Loucy (cell line): ENCODE measurements around the gene TRIM15.

ENCODE experiments used
- H2AFZ ChIP-seq: fragments of 200-600 bp; sonication (generic); 2 replicates; pipeline ENCODE4 v1.6.0; 2016; ENCODE audit warnings: antibody characterized with exemption, mild to moderate bottlenecking, low read length, moderate library complexity
- H3F3A ChIP-seq: fragments of 200-600 bp; 2 replicates; pipeline ENCODE4 v1.6.0; 2016; ENCODE audit warnings: antibody characterized with exemption, low read depth, mild to moderate bottlenecking
- H3K27me3 ChIP-seq: fragments of 200-600 bp; sonication (generic); 2 replicates; pipeline ENCODE4 v1.6.1; 2014; ENCODE audit warnings: low read length, mild to moderate bottlenecking; ENCODE audit not compliant: insufficient read depth, poor library complexity, severe bottlenecking
- H3K36me3 ChIP-seq: fragments of 200-600 bp; sonication (generic); 2 replicates; pipeline ENCODE4 v1.6.1; 2016; ENCODE audit warnings: low read length; ENCODE audit not compliant: insufficient read depth
- H3K4me1 ChIP-seq: fragments of 200-600 bp; sonication (generic); 2 replicates; pipeline ENCODE4 v1.5.1; 2014; ENCODE audit warnings: low read length, mild to moderate bottlenecking; ENCODE audit not compliant: insufficient read depth, poor library complexity, severe bottlenecking
- H3K4me2 ChIP-seq: fragments of 200-600 bp; sonication (generic); 2 replicates; pipeline ENCODE4 v1.6.0; 2014; ENCODE audit warnings: antibody characterized with exemption, low read length, low read depth, mild to moderate bottlenecking; ENCODE audit not compliant: poor library complexity, severe bottlenecking
- H3K4me3 ChIP-seq: fragments of 200-600 bp; sonication (generic); 2 replicates; pipeline ENCODE4 v1.5.1; 2014; ENCODE audit warnings: low read length, mild to moderate bottlenecking, mixed read lengths; ENCODE audit not compliant: poor library complexity, severe bottlenecking
- H3K79me2 ChIP-seq: fragments of 200-600 bp; sonication (generic); 2 replicates; pipeline ENCODE4 v1.6.1; 2014; ENCODE audit warnings: low read length; ENCODE audit not compliant: insufficient read depth
- H3K9ac ChIP-seq: fragments of 200-600 bp; sonication (generic); 2 replicates; pipeline ENCODE4 v1.6.0; 2014; ENCODE audit warnings: mild to moderate bottlenecking, low read depth, low read length, moderate library complexity; ENCODE audit not compliant: poor library complexity, severe bottlenecking
- H3K9me2 ChIP-seq: fragments of 200-600 bp; sonication (generic); replicated peaks from 2 replicates; pipeline ENCODE4 v1.6.1; 2016; ENCODE audit warnings: low read depth, low read length, mixed read lengths
- H3K9me3 ChIP-seq: fragments of 200-600 bp; sonication (generic); 2 replicates; pipeline ENCODE4 v1.6.1; 2014; ENCODE audit warnings: mild to moderate bottlenecking, antibody characterized with exemption, low read length, low read depth; ENCODE audit not compliant: insufficient read depth
- H4K20me1 ChIP-seq: fragments of 200-600 bp; sonication (generic); 2 replicates; pipeline ENCODE4 v1.6.0; 2014; ENCODE audit warnings: antibody characterized with exemption, low read length, mild to moderate bottlenecking; ENCODE audit not compliant: insufficient read depth, poor library complexity, severe bottlenecking
- CTCF ChIP-seq: fragments of 200-600 bp; sonication (generic); conservative IDR thresholded peaks from 2 replicates; pipeline ENCODE4 v1.5.1; 2014; ENCODE audit warnings: mild to moderate bottlenecking, antibody characterized with exemption, low read length
- EZH2phosphoT487 ChIP-seq: fragments of 200-600 bp; IDR thresholded peaks from 2 replicates; pipeline ENCODE4 v1.6.1; 2018; ENCODE audit warnings: antibody characterized with exemption, mild to moderate bottlenecking, moderate library complexity, borderline replicate concordance

The TRIM15 gene

GRCh38 chr6:30129265-30130178 is 33.8 kb upstream of the TRIM15 start:
- H3K27me3 ChIP-seq = no peaks in the 10 kb centered on the region
- H4K20me1 ChIP-seq = no peaks in the 10 kb centered on the region
- no peaks in the 10 kb centered on the region for H3K9me3 ChIP-seq
- no peaks in the 10 kb centered on the region for H3F3A ChIP-seq
- H3K36me3 ChIP-seq = no peaks in the 10 kb centered on the region
- no peak overlapping the region for H3K4me2 ChIP-seq
- TF ChIP-seq EZH2phosphoT487 (no peak), CTCF (no peak)
- H3K9ac ChIP-seq = no peak overlapping the region
- H2AFZ ChIP-seq = no peak overlapping the region
- no peaks in the 10 kb centered on the region for H3K79me2 ChIP-seq
- H3K9me2 ChIP-seq = no peaks in the 10 kb centered on the region
- peaks cover 8% of the 10 kb centered on the region for H3K4me1 ChIP-seq
- no peak overlapping the region for H3K4me3 ChIP-seq

- H3K4me3 ChIP-seq = peak overlapping the region; percentile 40
- H3K79me2 ChIP-seq = no peaks in the 10 kb centered on the region
- TF ChIP-seq CTCF = no peak
- no peak for TF ChIP-seq EZH2phosphoT487
- H4K20me1 ChIP-seq = no peaks in the 10 kb centered on the region
- peak overlapping the region; percentile 55 for H3K9ac ChIP-seq
- no peaks in the 10 kb centered on the region for H3K9me3 ChIP-seq
- no peaks in the 10 kb centered on the region for H3K27me3 ChIP-seq
- no peaks in the 10 kb centered on the region for H3F3A ChIP-seq
- H3K9me2 ChIP-seq = no peaks in the 10 kb centered on the region
- peak overlapping the region; percentile 56 for H3K4me2 ChIP-seq
- peaks cover 8% of the 10 kb centered on the region for H3K4me1 ChIP-seq
- H3K36me3 ChIP-seq = no peaks in the 10 kb centered on the region
- peak overlapping the region; percentile 96 for H2AFZ ChIP-seq
These were observed 33.1 kb upstream of the TRIM15 start for GRCh38 chr6:30130179-30130679.

DNA sequence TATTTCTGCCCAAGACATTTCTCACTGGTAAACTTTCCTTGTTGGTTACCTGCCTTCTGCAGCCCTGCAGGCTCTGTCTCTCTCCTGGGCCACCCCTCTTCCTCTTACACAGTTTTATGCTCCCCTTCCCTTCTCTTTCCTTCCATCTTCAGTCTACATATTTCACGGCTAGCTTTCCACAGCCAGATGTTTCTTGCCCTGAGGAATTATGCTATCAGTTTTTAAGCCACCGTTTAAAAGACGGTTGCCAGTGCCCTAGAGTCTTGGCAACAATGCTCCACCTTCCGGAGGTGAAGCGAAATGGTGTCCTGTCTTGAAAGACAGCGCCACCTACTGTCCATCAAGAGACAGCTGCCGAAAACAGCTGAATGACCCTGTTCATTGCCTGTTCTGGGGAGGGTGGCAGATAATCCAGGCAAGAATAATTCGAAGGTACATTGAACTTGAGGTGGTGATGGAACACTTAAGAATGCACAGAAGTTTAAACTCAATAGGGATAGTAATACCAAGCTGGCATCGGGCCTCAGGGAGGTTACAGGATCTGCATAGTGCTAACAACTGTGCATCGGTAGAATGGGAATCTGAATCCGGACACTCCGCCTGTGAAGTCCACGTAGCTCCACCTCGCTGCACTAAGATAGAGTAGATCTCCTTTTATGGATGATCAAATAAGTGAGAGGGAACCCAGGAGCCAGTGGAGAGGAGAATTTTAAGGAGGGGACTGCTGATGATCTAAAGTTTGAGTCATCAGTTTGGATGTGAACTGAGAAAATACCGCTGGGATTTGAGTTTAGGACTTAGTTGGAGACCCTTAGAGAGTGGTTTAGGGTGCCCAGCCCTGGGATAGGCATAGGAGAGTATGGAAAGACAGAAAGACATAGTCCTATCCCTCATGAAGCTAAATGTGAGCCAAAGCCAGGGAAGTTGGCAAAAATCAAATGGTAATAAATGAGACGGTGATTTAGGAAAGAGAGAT is 32.2 kb upstream of the TRIM15 start:
- Histone ChIP-seq H3K9me2 (no peaks in the 10 kb centered on the region), H3K9ac (peak overlapping the region; percentile 55), H3F3A (no peaks in the 10 kb centered on the region), H4K20me1 (no peaks in the 10 kb centered on the region), H3K36me3 (no peaks in the 10 kb centered on the region), H3K4me2 (peak overlapping the region; percentile 56), H3K79me2 (no peaks in the 10 kb centered on the region), H3K9me3 (no peaks in the 10 kb centered on the region), H2AFZ (peak overlapping the region; percentile 96), H3K27me3 (no peaks in the 10 kb centered on the region), H3K4me3 (peak overlapping the region; percentile 40), H3K4me1 (peaks cover 14% of the 10 kb centered on the region)
- TF ChIP-seq CTCF (peak; percentile 100), EZH2phosphoT487 (no peak)
